ENCODE results near the gene SLC16A10. TPM values are rescaled to one million over a fixed set of nuclear protein-coding genes. Genes with fewer than 3 reads are reported as not detected.

Gene SLC16A10
- total RNA-seq, 8 experiments from 2014 or later, result 0.20 to 8.5 (median 4.1) TPM

GRCh38 chr6:111161650-111162049 is 74.3 kb downstream of the SLC16A10 start:
- no peaks in the 10 kb centered on the region for H3K4me1 ChIP-seq (replicated peaks in 1 of 2)

GRCh38 chr6:111162504-111162903 is 75.2 kb downstream of the SLC16A10 start:
- no peaks in the 10 kb centered on the region for H3K4me1 ChIP-seq (replicated peaks in 1 of 2)
- no peak for ATAC-seq (replicated peaks in 6 of 8)
- no peak overlapping the region for H3K27ac ChIP-seq
- in situ Hi-C loops (cut with MboI; ENCODE audit: low pct_unique_long_range_greater_than_20kb in 2 of 9, low sequenced_read_pairs in 9 of 9, unreplicated experiment in 9 of 9), result no loop called here
- no peak overlapping the region for H3K4me3 ChIP-seq

More at GRCh38 chr6:111161650-111162049, 74.3 kb downstream of the SLC16A10 start:
- WGBS, 10 experiments, result 6 to 100% (median 67%) methylated on average over 1 to 2 of the region's 2 CpGs; no CpG with 5 or more reads in 5 of the 10 experiments
- in situ Hi-C loops (cut with MboI; ENCODE audit: low pct_unique_long_range_greater_than_20kb in 2 of 9, low sequenced_read_pairs in 9 of 9, unreplicated experiment in 9 of 9), result no loop called here
- no peak overlapping the region for H3K27ac ChIP-seq
- H3K4me3 ChIP-seq, result no peak overlapping the region
- ATAC-seq (replicated peaks in 6 of 8), result no peak

- no peak for ATAC-seq (replicated peaks in 6 of 8)
- H3K27ac ChIP-seq, result no peak overlapping the region
- H3K4me3 ChIP-seq, result no peak overlapping the region
- no peaks in the 10 kb centered on the region for H3K4me1 ChIP-seq (replicated peaks in 1 of 2)
- 32 to 100% (median 80%) methylated on average over 3 to 6 of the region's 6 CpGs for WGBS, 10 experiments
- in situ Hi-C loops (cut with MboI; ENCODE audit: low pct_unique_long_range_greater_than_20kb in 2 of 9, low sequenced_read_pairs in 9 of 9, unreplicated experiment in 9 of 9), result no loop called here
Observed at GRCh38 chr6:111171577-111172400, 84.5 kb downstream of the SLC16A10 start.

- 41 to 97% (median 78%) methylated on average over 1 to 4 of the region's 4 CpGs; no CpG with 5 or more reads in 2 of the 10 experiments for WGBS, 10 experiments
- in situ Hi-C loops (cut with MboI; ENCODE audit: low pct_unique_long_range_greater_than_20kb in 2 of 9, low sequenced_read_pairs in 9 of 9, unreplicated experiment in 9 of 9), result no loop called here
- H3K27ac ChIP-seq, result no peak overlapping the region
- H3K4me1 ChIP-seq (replicated peaks in 1 of 2), result no peaks in the 10 kb centered on the region
- H3K4me3 ChIP-seq, result no peak overlapping the region
- no peak for ATAC-seq (replicated peaks in 6 of 8)
Observed at GRCh38 chr6:111172563-111172962, 85.3 kb downstream of the SLC16A10 start.

GRCh38 chr6:111173341-111173740 is 86.0 kb downstream of the SLC16A10 start:
- in situ Hi-C loops (cut with MboI; ENCODE audit: low pct_unique_long_range_greater_than_20kb in 2 of 9, low sequenced_read_pairs in 9 of 9, unreplicated experiment in 9 of 9), result no loop called here
- ATAC-seq (replicated peaks in 6 of 8), result no peak
- H3K27ac ChIP-seq, result no peak overlapping the region
- H3K4me1 ChIP-seq (replicated peaks in 1 of 2), result no peaks in the 10 kb centered on the region
- 60 to 100% (median 71%) methylated on average over 1 to 2 of the region's 2 CpGs; no CpG with 5 or more reads in 5 of the 10 experiments for WGBS, 10 experiments
- no peak overlapping the region for H3K4me3 ChIP-seq

GRCh38 chr6:111173946-111174345 is 86.6 kb downstream of the SLC16A10 start:
- no peak overlapping the region for H3K27ac ChIP-seq
- H3K4me1 ChIP-seq (replicated peaks in 1 of 2), result no peaks in the 10 kb centered on the region
- WGBS, 10 experiments, result 54 to 100% (median 94%) methylated on average over 1 to 3 of the region's 3 CpGs
- no peak for ATAC-seq (replicated peaks in 6 of 8)
- H3K4me3 ChIP-seq, result no peak overlapping the region
- in situ Hi-C loops (cut with MboI; ENCODE audit: low pct_unique_long_range_greater_than_20kb in 2 of 9, low sequenced_read_pairs in 9 of 9, unreplicated experiment in 9 of 9), result no loop called here

GRCh38 chr6:111175109-111175508 is 87.8 kb downstream of the SLC16A10 start:
- Histone ChIP-seq H3K4me3 (no peak overlapping the region), H3K27ac (no peak overlapping the region), H3K4me1 (replicated peaks in 1 of 2) (no peaks in the 10 kb centered on the region)
- WGBS, 10 experiments, result 0 to 100% (median 67%) methylated on average over 1 to 2 of the region's 2 CpGs; no CpG with 5 or more reads in 2 of the 10 experiments
- in situ Hi-C loops (cut with MboI; ENCODE audit: low pct_unique_long_range_greater_than_20kb in 2 of 9, low sequenced_read_pairs in 9 of 9, unreplicated experiment in 9 of 9), result no loop called here
- ATAC-seq (replicated peaks in 6 of 8), result peak in 3 of 8 experiments; percentile 44 to 96 (median 62)

- in situ Hi-C loops (cut with MboI; ENCODE audit: low pct_unique_long_range_greater_than_20kb in 2 of 9, low sequenced_read_pairs in 9 of 9, unreplicated experiment in 9 of 9), result no loop called here
- no peak overlapping the region for H3K27ac ChIP-seq
- no peak overlapping the region for H3K4me3 ChIP-seq
- no peak for ATAC-seq (replicated peaks in 6 of 8)
- WGBS, 10 experiments, result 50 to 100% (median 91%) methylated on average over 1 to 2 of the region's 2 CpGs; no CpG with 5 or more reads in 3 of the 10 experiments
- H3K4me1 ChIP-seq (replicated peaks in 1 of 2), result no peaks in the 10 kb centered on the region
Observed at GRCh38 chr6:111176038-111176759, 88.9 kb downstream of the SLC16A10 start.

- no peak overlapping the region for H3K27ac ChIP-seq
- in situ Hi-C loops (cut with MboI; ENCODE audit: low pct_unique_long_range_greater_than_20kb in 2 of 9, low sequenced_read_pairs in 9 of 9, unreplicated experiment in 9 of 9), result no loop called here
- H3K4me1 ChIP-seq (replicated peaks in 1 of 2), result no peaks in the 10 kb centered on the region
- H3K4me3 ChIP-seq, result no peak overlapping the region
- ATAC-seq (replicated peaks in 6 of 8), result no peak
- 22 to 100% (median 85%) methylated on average over 1 to 2 of the region's 2 CpGs for WGBS, 10 experiments
Observed at GRCh38 chr6:111176760-111177099, 89.4 kb downstream of the SLC16A10 start.

- H3K4me3 ChIP-seq, result no peak overlapping the region
- WGBS, 10 experiments, result 53 to 100% (median 87%) methylated on average over 1 to 6 of the region's 6 CpGs
- H3K4me1 ChIP-seq (replicated peaks in 1 of 2), result no peaks in the 10 kb centered on the region
- ATAC-seq (replicated peaks in 6 of 8), result no peak
- in situ Hi-C loops (cut with MboI; ENCODE audit: low pct_unique_long_range_greater_than_20kb in 2 of 9, low sequenced_read_pairs in 9 of 9, unreplicated experiment in 9 of 9), result no loop called here
- no peak overlapping the region for H3K27ac ChIP-seq
Observed at GRCh38 chr6:111177131-111177530, 89.8 kb downstream of the SLC16A10 start.

- Histone ChIP-seq H3K4me3 (no peak overlapping the region), H3K27ac (no peak overlapping the region), H3K4me1 (replicated peaks in 1 of 2) (no peaks in the 10 kb centered on the region)
- WGBS, 10 experiments, result 25 to 100% (median 50%) methylated on average over 2 to 5 of the region's 5 CpGs
- ATAC-seq (replicated peaks in 6 of 8), result no peak
- in situ Hi-C loops (cut with MboI; ENCODE audit: low pct_unique_long_range_greater_than_20kb in 2 of 9, low sequenced_read_pairs in 9 of 9, unreplicated experiment in 9 of 9), result no loop called here
Observed at GRCh38 chr6:111183702-111184517, 96.6 kb downstream of the SLC16A10 start.

- in situ Hi-C loops (cut with MboI; ENCODE audit: low pct_unique_long_range_greater_than_20kb in 2 of 9, low sequenced_read_pairs in 9 of 9, unreplicated experiment in 9 of 9), result no loop called here
- Histone ChIP-seq H3K27ac (no peak overlapping the region), H3K4me1 (replicated peaks in 1 of 2) (no peaks in the 10 kb centered on the region), H3K4me3 (no peak overlapping the region)
- ATAC-seq (replicated peaks in 6 of 8), result no peak
- 29 to 100% (median 89%) methylated on average over 1 to 6 of the region's 6 CpGs; no CpG with 5 or more reads in 1 of the 10 experiments for WGBS, 10 experiments
Observed at GRCh38 chr6:111184827-111185532, 97.7 kb downstream of the SLC16A10 start.

All from motor neuron (in vitro differentiated cells).